GM18519 (cell line): ENCODE data around the gene CKLF.
"Not testable (repeated sequence)": the region's sequence is repeated elsewhere in the genome, so short reads cannot be mapped to it uniquely, and the experiment has no call there.

Experiments used
- ATAC-seq: cut with Tn5 transposase; IDR thresholded peaks from one replicate; pipeline ENCODE4 v1.9.1; 2021; ENCODE audit warnings: mild to moderate bottlenecking, moderate library complexity; ENCODE audit not compliant: unreplicated experiment, low FRiP score

CKLF gene, protein sequence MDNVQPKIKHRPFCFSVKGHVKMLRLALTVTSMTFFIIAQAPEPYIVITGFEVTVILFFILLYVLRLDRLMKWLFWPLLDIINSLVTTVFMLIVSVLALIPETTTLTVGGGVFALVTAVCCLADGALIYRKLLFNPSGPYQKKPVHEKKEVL

DNA sequence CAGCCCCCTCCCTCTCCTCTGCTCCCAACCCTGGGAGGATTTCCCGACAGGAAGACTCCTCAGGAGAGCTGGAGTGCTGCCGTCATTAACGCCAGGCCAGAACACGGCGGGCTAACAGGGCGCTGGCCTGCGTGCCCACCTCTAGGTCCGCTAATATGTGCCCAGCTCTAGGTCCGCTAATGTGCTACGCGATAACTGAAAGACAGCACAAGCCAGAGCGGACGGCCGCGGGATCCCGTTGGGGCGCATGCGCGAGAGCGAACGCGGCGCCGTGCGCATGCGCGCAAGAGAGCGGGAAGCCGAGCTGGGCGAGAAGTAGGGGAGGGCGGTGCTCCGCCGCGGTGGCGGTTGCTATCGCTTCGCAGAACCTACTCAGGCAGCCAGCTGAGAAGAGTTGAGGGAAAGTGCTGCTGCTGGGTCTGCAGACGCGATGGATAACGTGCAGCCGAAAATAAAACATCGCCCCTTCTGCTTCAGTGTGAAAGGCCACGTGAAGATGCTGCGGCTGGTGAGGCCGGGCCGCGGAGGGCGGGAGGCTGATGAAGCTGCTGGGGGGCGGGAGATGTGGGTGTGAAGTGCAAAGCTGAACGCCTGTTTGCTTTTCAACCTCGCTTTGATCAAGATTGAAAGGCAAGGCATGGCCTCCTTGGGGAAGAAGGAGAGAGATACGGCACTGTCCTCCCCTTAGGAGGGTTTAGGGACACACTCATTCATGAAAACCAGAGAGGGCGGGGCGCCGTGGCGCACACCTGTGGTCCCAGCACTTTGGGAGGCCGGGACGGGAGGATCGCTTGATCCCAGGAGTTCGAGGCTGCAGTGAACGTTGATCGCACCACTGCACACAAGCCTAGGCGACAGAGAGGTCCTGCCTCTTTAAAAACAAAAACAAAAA, at the start of gene CKLF:
TSS of gene CKLF (plus strand) at position 291 of the 892 bp plus-strand sequence. CDS start at position 431, 140 bp downstream.
- peak; percentile 63 for ATAC-seq

GRCh38 chr16:66503030-66503429, 49.3 kb upstream of the CKLF start:
- no peak for ATAC-seq

- no peak for ATAC-seq
Observed at GRCh38 chr16:66503612-66504011, 48.8 kb upstream of the CKLF start.

DNA sequence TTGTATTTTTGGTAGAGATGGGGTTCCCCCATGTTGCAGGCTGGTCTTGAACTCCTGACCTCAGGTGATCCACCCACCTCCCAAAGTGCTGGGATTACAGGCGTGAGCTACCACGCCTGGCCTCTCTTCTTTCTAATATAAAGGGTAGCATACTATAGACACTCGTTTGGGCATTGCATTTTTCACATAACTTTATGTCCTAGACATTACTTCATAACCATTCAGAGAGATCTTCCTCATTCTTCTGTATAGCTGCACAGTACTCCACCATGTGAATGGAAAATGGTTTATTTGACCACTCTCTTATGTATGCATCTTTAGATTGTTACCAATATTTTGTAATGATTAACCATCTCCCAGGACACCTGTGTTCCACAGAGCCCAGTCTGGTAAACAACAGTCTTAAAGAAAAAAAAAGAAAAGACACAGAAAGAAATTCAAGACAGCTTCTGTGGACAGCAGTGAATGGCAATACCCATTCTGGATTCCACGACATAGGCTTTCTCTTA, 44.6 kb upstream of the CKLF start:
- ATAC-seq = no peak

DNA sequence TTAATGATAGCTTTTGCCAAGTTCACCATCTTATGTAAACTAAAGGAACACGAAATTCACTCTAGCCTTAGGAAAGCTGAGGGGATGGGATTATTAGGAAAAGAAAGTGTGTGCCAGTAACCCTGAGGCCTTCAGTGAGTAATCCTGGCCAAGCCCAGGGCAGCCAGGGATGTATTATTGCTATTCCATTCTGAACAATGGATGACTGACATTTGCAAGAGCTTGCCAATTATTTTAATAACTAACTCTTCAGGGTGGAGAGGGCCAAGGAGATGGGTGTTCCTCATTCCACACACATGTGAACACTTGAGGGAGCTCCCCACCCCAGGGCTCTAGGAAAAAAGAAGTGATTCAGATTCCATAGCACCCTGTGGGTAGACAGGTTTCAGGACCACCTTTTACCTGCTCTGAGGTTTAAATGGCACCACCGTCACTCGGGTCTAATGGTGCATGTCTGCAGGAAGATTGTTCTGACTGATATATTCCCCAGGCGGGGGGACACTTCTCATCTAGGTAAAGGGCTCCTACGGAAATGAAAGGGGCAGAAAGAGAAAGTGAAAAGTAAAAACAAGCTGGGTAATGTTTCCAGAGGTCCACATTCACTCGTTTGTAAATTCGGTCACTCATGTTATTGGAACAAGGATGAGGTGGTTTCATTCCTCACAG, 44.0 kb upstream of the CKLF start:
- no peak for ATAC-seq

DNA sequence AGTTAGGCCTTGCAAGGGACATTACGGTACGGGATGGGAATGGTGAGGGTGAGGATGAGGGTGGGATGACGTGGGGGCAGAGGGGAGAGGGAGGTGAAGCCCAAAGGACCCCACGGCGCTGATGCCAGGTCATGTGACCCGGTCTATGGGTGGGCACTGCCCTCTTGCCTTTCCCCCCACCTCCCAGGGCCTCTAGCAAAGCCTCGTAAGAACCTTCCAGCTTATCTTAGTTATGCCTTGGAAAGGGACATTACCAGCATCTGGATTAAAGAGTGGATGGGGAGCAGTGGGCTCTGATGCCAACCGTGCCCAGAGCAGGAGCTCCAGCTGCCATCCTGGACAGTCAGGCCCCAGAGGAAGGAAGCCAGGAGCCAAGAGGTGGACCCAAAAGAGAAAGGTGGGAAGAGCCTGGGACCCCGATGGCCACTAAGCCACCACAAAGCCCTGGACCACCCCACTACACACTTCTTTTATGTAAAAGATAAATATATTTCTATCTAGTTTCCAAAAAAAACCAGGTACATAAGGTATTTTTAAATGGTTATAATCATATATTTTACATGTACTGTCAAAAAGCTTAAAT, 43.4 kb upstream of the CKLF start:
- no peak for ATAC-seq

- ATAC-seq = no peak
Observed at GRCh38 chr16:66509576-66509975, 42.8 kb upstream of the CKLF start.

- no peak for ATAC-seq
Observed at GRCh38 chr16:66510298-66510697, 42.1 kb upstream of the CKLF start.

DNA sequence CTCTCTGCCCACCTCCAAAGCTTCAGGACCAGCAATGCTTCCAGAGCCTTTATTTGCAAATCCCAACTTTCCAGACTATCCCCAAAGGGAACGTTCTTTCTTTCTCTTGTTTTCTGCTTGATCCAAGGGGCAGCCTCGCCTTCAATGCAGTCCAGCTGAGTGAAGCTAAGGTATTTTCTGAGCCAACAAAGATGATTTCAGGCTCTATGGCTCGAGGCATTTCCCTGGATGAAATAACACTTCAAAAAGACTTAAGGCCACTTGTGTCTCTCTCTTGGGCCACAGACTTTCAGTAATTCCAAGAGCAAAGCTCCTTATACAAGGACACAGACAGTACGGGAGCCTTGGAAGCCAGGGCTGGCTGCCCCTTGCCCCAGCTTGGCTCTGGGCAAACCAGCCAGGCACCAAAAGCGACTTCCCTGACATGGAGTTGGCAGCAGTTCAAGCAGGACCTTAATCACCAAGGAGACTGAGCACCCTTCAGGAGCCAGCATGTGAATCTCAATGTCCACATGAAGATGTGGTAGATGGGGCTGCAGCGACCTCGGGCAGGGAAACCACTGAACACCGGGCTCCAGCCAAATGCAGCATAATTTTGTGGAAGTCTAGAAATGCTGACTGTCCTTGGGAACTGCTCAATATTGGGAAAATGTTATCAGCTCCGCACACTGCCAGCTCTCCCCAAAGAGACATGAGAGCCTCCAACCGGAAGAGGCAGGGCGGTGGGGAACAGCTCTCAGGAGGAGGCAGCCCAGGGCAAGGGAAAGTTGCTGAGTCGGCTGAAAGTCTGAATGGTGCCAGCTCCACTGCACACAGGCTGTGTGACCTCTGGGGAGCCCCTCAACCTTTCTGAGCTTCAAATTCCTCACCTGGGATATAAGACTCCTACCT, 41.4 kb upstream of the CKLF start:
- no peak for ATAC-seq

DNA sequence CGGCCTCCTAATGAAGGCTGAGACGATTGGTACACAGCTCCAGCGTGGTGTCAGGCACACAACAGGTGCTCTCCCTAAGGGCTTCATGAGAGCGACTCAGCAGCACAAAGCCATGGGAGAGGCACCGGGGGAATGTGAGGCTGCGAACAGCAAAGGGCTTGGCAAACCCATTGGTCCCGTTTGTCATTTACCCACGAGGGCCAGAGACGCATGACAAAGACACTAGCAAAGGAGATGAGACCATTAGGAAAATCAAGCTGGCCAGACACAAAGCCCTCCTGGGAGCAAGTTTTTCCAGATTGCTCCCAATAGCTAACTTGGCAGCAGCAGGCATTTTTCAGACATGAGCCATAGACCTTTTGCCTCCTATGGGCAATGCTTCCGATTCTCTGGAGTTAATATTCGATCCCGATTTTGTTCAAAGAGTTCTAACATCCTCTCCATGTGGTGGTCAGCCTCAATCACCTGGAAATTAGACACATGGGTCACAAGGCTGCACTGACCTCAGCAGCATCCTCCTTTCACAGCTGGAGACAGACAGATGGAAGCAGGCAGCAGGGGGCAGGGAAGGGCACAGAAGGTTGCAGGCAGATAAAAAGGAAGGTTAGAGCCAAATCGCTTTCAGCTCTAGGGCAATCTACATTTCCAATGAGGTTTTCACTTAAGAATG, 40.6 kb upstream of the CKLF start:
- ATAC-seq = no peak

DNA sequence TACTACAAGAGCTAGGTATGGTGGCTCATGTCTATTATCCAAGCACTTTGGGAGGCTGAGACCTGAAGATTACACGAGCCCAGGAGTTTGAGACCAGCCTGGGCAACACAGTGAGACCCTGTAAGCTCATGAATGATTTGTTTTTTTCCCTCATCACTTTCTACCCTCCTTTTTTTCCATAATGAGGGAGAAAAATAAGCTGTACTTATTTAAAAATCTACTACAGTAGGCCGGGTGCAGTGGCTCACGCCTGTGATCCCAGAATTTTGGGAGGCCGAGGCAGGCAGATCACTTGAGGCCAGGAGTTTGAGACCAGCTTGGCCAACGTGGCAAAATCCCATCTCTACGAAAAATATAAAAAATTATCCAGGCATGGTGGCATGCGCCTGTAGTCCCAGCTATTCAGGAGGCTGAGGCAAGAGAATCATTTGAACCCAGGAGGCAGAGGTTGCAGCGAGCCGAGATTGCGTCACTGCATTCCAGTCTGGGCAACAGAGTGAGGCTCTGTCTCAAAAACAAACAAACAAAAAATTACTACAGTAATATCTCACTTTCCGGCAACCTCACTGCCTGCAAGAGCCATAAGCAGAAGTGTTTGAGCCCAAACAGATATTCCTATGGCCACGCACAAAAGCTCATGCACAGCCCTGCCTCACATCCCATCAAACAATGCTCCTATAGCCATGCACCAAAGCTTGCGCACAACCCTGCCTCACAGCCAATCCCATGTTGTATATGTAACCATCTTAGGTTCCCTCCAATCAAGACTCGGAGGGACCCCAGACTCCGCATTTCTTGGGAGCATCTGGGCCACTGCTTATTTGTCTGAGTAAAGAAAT, 39.9 kb upstream of the CKLF start:
- no peak for ATAC-seq

DNA sequence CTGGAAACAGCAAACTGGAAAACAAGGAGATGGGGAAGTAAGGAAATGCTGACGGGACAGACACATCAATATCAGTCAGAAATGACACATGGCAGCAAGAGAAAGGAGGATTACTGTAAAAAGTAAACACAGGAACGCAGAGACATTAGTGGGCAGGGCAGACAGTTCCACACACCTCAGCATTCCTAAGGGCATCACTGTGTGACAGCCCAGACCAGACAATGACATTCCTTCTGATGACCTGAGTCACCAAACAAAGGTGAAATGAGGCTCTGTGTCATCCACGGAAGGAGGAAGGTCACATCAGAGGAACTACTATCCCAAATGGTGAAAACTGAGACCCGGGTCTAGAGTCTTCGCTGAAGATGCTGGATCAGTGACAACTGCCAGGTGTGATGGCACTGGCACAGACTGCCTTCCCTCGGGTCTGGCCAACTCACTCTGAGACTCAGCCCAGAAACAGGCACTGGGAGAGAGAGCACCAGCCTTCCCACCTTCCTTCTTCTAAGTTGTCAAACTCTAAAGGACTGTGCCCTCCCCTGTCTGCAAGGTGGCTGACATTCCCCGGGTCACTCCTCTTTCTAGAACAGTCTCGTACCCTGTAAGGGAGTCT, 39.2 kb upstream of the CKLF start:
- no peak for ATAC-seq

DNA sequence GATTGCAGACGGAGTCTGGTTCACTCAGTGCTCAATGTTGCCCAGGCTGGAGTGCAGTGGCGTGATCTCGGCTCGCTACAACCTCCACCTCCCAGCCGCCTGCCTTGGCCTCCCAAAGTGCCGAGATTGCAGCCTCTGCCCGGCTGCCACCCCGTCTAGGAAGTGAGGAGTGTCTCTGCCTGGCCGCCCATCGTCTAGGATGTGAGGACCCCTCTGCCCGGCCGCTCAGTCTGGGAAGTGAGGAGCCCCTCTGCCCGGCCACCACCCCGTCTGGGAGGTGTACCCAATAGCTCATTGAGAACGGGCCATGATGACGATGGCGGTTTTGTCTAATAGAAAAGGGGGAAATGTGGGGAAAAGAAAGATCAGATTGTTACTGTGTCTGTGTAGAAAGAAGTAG, 38.0 kb upstream of the CKLF start:
- ATAC-seq = not testable (repeated sequence)

- not testable (repeated sequence) for ATAC-seq
Observed at GRCh38 chr16:66514980-66515595, 37.3 kb upstream of the CKLF start.

- peak; percentile 7 for ATAC-seq
Observed at GRCh38 chr16:66515596-66516508, 36.5 kb upstream of the CKLF start.

DNA sequence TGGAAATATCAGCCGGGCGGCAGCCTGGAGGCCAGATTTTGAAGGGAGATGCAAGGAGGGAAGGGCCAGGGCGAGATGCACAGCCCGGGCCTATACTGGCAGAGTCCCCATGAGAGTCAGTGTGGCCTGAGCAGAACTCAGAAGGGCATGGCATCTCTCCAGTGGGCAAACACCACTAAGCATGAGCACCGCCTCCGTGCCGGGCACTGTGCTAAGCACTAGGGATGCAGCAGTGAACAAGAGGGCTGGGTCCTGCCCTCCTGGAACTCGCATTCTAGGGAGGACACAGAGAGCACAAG, 35.9 kb upstream of the CKLF start:
- ATAC-seq = no peak
